Measurements from ENCODE around the gene UMAD1.
A peak's percentile ranks its signal among the peaks of the same experiment; 100 is the strongest.
"Not testable (repeated sequence)": the region's sequence is repeated elsewhere in the genome, so short reads cannot be mapped to it uniquely, and the experiment has no call there.

The UMAD1 gene

DNA sequence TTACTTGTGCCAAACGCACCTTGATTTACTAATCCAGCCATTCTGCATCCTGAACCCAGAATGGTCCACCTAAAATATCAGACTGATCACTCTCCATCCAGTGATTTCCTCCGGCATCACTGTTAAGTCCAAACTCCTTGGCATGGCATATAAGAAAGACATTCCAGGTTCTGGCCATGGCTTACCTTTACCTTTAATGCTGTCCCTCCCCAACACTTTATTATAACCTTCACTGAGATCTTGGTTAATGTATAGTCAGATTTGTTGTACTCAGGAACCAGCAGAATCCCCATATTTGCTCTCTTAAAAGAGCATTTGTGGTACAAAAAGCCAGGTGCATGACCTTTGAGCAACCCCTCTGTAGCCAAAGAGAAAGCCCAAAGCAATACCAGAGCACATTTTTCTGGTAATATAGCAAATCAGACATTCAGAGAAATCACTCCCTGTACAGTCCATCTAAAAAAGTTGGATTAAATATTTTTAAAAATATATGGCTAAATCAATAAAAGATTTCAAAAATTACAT is 10.2 kb downstream of the UMAD1 start:
- no peak for DNase-seq (ENCODE audit: low read depth)
- TF ChIP-seq CTCF (conservative IDR thresholded peaks at IDR 0.05; ENCODE audit: low read depth, low read length), result no peak
- H3K4me3 ChIP-seq (ENCODE audit: low read depth, low read length), result no peak overlapping the region

DNA sequence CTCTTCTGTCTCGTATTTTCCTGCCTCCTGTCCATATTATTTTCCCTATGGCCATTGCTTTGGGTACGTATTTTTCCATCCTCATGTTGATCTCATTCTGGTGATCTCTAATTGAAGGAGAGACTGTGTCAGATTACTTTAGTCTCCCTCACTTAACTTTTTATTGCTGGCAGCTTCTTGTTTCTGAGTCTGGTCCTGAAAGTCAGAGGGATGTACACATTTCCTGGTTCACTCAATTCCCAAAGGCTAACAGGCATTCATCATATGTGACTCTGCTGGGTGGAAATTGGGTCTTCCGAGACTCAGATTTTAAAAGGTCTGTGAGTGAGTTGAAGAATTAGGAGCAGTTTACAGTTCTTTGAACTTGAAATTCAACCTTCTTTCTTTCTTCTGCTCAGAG is 10.9 kb downstream of the UMAD1 start:
- H3K4me3 ChIP-seq (ENCODE audit: low read depth, low read length), result no peak overlapping the region
- no peak for DNase-seq (ENCODE audit: low read depth)
- no peak for TF ChIP-seq CTCF (conservative IDR thresholded peaks at IDR 0.05; ENCODE audit: low read depth, low read length)

DNA sequence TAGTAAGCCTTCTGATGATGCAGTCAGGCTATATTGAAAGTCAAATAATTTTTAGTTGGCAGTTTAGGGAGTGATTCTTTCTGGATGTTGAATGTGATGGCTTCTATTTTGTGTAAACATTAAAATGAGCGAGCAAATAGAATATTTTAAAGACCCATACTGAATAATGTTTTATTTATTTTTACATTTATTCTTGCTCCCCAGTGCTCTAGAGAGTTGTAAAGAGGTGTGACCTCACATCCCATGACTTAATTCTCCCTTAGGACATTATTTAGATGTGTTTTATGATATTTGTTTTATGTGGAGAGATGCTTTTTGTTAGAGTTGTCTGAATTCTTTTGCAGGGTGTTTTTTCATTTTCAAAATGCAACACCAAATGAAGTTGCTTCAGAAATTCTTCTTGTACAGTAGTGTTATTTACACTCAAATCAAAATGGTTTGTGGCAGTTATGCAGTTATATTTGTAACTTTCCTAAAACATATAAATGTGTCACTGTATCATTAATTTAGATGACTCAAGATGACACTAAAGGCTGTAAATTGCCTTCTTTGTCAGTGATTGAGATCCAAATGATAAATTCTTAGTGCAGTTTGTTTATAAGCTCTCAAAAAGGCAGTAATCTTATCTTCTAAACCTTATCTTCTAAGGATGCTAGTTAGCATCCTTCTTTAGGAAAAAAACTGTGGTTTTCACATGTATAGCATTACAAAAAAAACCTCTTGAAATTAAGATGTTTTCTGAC is 12.4 kb downstream of the UMAD1 start:
- no peak overlapping the region for H3K4me3 ChIP-seq (ENCODE audit: low read depth, low read length)
- no peak for TF ChIP-seq CTCF (conservative IDR thresholded peaks at IDR 0.05; ENCODE audit: low read depth, low read length)
- no peak for DNase-seq (ENCODE audit: low read depth)

- no peak overlapping the region for H3K4me3 ChIP-seq (ENCODE audit: low read depth, low read length)
- TF ChIP-seq CTCF (conservative IDR thresholded peaks at IDR 0.05; ENCODE audit: low read depth, low read length), result peak; percentile 61
- DNase-seq (ENCODE audit: low read depth), result peak; percentile 11
Measured at GRCh38 chr7:7653593-7654187, 13.1 kb downstream of the UMAD1 start.

- no peak overlapping the region for H3K4me3 ChIP-seq (ENCODE audit: low read depth, low read length)
- TF ChIP-seq CTCF (conservative IDR thresholded peaks at IDR 0.05; ENCODE audit: low read depth, low read length), result no peak
- no peak for DNase-seq (ENCODE audit: low read depth)
Measured at GRCh38 chr7:7654964-7655715, 14.6 kb downstream of the UMAD1 start.

DNA sequence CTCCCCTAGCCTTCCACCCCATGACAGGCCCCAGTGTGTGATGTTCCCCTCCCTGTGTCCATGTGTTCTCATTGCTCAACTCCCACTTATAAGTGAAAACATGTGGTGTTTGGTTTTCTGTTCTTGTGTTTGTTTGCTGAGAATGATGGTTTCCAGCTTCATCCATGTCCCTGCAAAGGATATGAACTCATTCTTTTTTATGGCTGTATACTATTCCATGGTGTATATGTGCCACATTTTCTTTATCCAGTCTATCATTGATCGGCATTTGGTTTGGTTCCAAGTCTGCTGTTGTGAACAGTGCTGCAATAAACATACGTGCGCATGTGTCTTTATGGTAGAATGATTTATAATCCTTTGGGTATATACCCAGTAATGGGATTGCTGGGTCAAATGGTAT is 15.9 kb downstream of the UMAD1 start:
- DNase-seq (ENCODE audit: low read depth), result not testable (repeated sequence)

GRCh38 chr7:7662527-7662926 is 22.0 kb downstream of the UMAD1 start:
- peak; percentile 74 for TF ChIP-seq CTCF (conservative IDR thresholded peaks at IDR 0.05; ENCODE audit: low read depth, low read length)
- peak; percentile 55 for DNase-seq (ENCODE audit: low read depth)
- H3K4me3 ChIP-seq (ENCODE audit: low read depth, low read length), result no peak overlapping the region

More for the DNA sequence above, 15.9 kb downstream of the UMAD1 start:
- H3K4me3 ChIP-seq (ENCODE audit: low read depth, low read length), result not testable (repeated sequence)

Data from choroid plexus epithelial cell (primary cell).